Neural cell (in vitro differentiated cells): ENCODE measurements around the gene ANKRD52.

ENCODE experiments used
- EP300 ChIP-seq: fragments of 450-650 bp; conservative IDR thresholded peaks from 2 replicates; pipeline ENCODE4 v1.6.1; 2014; ENCODE audit warnings: antibody characterized with exemption, mild to moderate bottlenecking, moderate library complexity; ENCODE audit not compliant: poor library complexity, severe bottlenecking
- EZH2 ChIP-seq: fragments of 200-600, 300-800 bp; shearing (Covaris generic), sonication (generic); IDR thresholded peaks from 2 replicates; pipeline ENCODE4 v1.6.1; 2014; ENCODE audit warnings: antibody characterized with exemption, low read length, borderline replicate concordance, mild to moderate bottlenecking; ENCODE audit not compliant: insufficient read depth, poor library complexity, severe bottlenecking
- MXI1 ChIP-seq: fragments of 450-650 bp; conservative IDR thresholded peaks from 2 replicates; pipeline ENCODE4 v1.6.1; 2014; ENCODE audit warnings: antibody characterized with exemption, mild to moderate bottlenecking; ENCODE audit not compliant: poor library complexity, severe bottlenecking
- POLR2AphosphoS5 ChIP-seq: IDR thresholded peaks from 2 replicates; pipeline ENCODE4 v1.6.1; 2012
- RAD21 ChIP-seq: fragments of 450-650 bp; conservative IDR thresholded peaks from 2 replicates; pipeline ENCODE4 v1.6.1; 2014; ENCODE audit warnings: antibody characterized with exemption, mild to moderate bottlenecking, moderate library complexity
- TAF1 ChIP-seq: IDR thresholded peaks from 2 replicates; pipeline ENCODE4 v1.6.1; 2012; ENCODE audit warnings: low read depth
- TF ChIP-seq, protein P1 (sequence below): fragments of 450-650 bp; IDR thresholded peaks from 2 replicates; pipeline ENCODE4 v1.5.1; 2014; ENCODE audit warnings: antibody characterized with exemption, mild to moderate bottlenecking, moderate library complexity; ENCODE audit not compliant: poor library complexity, severe bottlenecking
- TF ChIP-seq, protein P2 (sequence below): IDR thresholded peaks from 2 replicates; pipeline ENCODE4 v1.6.1; 2012; ENCODE audit warnings: borderline replicate concordance

DNA sequence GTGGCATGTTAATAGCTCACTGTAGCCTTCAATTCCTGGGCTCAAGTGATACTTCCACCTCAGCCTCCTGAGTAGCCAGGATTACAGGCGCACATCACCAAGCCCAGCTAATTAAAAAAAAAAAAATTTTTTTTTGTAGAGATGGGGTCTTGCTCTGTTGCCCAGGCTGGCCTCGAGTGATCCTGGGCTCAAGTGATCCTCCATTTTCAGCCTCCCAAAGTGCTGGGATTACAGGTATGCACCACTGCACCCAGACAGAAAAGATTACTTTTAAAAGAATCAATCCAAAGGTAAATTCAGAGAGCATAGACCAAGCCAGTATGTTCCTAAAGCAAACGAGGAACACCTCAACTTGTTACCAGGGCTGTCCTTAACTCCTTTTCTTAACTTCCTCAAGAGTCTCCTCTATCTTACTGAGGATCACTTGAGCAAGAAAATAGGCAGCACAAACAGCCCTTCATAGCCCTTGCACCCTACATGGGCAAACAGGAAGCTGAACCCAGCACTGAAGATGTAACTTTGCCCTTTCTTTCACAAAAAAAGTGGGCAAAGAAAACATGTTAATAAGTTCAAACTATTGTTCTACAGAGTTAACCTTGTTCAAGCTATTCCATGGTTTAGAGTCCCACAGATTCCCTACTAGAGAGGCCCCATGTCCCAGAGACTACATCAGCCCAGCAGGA, 30.7 kb upstream of the ANKRD52 start:
- no peak for TF ChIP-seq EZH2
- TF ChIP-seq, protein P1, sequence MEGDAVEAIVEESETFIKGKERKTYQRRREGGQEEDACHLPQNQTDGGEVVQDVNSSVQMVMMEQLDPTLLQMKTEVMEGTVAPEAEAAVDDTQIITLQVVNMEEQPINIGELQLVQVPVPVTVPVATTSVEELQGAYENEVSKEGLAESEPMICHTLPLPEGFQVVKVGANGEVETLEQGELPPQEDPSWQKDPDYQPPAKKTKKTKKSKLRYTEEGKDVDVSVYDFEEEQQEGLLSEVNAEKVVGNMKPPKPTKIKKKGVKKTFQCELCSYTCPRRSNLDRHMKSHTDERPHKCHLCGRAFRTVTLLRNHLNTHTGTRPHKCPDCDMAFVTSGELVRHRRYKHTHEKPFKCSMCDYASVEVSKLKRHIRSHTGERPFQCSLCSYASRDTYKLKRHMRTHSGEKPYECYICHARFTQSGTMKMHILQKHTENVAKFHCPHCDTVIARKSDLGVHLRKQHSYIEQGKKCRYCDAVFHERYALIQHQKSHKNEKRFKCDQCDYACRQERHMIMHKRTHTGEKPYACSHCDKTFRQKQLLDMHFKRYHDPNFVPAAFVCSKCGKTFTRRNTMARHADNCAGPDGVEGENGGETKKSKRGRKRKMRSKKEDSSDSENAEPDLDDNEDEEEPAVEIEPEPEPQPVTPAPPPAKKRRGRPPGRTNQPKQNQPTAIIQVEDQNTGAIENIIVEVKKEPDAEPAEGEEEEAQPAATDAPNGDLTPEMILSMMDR: no peak
- TF ChIP-seq EP300: no peak
- TF ChIP-seq, protein P2, sequence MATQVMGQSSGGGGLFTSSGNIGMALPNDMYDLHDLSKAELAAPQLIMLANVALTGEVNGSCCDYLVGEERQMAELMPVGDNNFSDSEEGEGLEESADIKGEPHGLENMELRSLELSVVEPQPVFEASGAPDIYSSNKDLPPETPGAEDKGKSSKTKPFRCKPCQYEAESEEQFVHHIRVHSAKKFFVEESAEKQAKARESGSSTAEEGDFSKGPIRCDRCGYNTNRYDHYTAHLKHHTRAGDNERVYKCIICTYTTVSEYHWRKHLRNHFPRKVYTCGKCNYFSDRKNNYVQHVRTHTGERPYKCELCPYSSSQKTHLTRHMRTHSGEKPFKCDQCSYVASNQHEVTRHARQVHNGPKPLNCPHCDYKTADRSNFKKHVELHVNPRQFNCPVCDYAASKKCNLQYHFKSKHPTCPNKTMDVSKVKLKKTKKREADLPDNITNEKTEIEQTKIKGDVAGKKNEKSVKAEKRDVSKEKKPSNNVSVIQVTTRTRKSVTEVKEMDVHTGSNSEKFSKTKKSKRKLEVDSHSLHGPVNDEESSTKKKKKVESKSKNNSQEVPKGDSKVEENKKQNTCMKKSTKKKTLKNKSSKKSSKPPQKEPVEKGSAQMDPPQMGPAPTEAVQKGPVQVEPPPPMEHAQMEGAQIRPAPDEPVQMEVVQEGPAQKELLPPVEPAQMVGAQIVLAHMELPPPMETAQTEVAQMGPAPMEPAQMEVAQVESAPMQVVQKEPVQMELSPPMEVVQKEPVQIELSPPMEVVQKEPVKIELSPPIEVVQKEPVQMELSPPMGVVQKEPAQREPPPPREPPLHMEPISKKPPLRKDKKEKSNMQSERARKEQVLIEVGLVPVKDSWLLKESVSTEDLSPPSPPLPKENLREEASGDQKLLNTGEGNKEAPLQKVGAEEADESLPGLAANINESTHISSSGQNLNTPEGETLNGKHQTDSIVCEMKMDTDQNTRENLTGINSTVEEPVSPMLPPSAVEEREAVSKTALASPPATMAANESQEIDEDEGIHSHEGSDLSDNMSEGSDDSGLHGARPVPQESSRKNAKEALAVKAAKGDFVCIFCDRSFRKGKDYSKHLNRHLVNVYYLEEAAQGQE: no peak
- no peak for TF ChIP-seq POLR2AphosphoS5
- no peak for TF ChIP-seq RAD21
- no peak for TF ChIP-seq MXI1
- no peak for TF ChIP-seq TAF1
